HG03565 (cell line): ENCODE measurements around the gene C18orf32.
"Not testable (repeated sequence)": the region's sequence is repeated elsewhere in the genome, so short reads cannot be mapped to it uniquely, and the experiment has no call there.

Experiments
- ATAC-seq: cut with Tn5 transposase; IDR thresholded peaks from one replicate; pipeline ENCODE4 v1.9.1; 2021; ENCODE audit warnings: mild to moderate bottlenecking, moderate library complexity; ENCODE audit not compliant: unreplicated experiment

Gene C18orf32

GRCh38 chr18:49472459-49472858 lies 14.6 kb downstream of the C18orf32 start:
- ATAC-seq = no peak

- ATAC-seq = no peak
Measured at GRCh38 chr18:49471532-49471931, 15.5 kb downstream of the C18orf32 start.

- no peak for ATAC-seq
Measured at GRCh38 chr18:49467599-49467998, 19.4 kb downstream of the C18orf32 start.

DNA sequence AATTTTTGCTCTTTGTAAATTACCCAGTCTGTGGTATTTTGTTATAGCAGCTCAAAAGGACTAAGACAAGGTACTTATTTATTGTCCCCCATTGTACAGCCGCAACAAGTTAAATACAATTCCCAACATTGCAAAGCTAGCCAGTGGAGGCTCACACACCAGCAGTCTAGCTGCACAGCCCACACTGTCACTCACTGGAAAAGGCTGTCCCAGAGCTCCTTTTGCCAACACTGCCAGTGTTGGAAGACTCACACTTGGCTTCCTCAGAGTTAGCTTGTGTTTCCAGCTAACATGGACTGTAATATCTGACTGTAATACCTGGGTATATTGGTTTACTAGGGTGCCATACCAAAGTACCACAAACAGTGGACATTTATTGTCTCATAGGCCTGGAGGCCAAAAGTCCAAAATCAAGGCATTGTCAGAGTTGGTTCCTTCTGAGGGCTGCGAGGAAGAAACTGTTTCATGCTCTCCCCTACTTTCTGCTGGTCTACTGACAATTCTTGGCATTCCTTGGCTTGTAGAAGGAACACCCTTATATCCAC lies 19.9 kb downstream of the C18orf32 start:
- ATAC-seq = no peak

DNA sequence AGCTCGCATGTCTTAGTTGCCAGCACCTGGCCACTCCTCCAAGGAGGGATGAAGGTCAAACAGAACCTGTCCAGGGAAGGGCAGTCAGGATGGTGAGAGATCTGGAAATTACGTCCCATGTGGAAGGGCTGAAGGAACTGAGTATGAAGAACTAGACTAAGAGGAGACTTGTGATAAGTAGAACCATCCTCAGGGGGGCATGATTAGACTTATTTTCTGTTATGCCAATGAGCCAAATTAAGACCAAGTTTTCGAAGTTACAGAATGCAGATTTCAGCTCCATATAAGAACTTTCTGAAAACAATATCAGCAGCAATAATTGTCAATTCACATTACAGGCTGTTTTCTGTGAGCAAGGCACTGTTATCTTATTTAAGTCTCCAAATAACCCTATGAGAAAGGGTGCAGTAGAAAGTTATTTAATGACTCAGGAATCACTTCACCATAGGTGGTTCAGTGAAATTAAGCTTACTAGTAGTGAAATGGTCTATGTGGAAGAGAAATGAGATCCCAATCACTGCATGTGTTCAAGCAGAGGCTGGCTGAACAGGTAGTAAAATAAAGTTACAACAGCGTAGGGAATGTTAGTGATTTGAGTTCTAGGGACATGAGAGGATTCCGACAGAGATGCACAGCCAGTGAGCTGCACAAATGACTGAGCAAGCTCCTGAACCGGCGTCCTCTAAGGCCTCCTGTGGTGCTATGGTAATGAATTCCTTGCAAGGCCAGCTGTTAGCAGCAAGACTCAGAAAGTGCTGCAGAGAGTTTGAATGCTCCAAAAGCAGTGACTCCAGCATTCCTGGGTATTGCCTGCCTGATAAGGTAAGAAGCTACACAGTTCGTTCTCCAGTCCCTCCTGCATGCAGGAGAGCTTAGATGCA lies 22.1 kb downstream of the C18orf32 start:
- no peak for ATAC-seq

DNA sequence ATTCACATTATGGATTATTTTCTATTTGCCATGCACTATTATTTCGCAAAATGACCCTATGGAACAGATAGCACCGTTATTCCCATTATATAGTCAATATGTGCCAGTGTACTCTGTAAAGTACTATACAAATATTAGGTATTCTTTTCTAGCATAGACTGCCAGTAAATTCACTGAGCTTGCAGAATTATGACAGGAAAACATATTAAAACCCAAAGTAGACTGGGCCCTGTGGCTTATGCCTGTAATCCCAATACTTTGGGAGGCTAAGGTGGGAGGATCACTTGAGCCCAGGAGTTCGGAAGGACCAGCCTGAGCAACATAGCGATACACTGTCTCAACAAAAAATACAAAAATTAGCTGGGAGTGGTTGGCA lies 25.4 kb downstream of the C18orf32 start:
- no peak for ATAC-seq

- no peak for ATAC-seq
Measured at GRCh38 chr18:49460976-49461601, 25.9 kb downstream of the C18orf32 start.

DNA sequence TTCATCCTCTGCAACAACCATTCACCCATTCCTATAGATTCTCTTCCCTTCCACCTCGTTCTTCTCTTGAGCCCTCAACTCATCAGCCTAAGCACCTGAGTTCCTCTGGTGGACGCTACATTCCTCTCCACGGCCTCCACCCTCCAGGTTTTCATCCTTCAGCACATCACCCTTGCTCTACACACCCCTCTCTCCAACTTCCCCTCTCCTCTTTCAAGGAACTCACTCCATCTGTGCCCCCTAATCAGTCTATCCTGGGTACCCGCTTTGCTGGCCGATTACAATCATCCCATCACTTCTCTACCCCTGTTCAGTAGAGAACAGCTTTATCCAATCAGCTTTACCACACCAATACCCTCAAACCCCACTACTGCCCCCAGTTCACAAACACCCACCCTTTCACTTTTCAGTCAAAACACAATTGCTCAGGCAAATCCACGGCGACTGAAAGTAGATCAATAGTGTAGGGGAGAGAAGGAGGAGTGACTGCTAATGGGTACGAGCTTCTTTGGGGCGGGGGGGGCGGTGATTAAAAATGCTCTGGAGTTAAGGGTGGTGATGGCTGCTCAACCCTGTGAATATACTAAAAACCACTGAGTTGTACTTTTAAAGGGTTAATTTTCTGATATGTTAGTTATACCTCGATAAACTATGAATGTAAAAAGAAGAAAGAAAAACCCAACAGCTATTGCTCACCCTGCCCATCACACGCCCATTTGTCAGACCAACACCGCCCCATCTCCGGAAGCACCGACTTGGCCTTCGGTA lies 27.4 kb downstream of the C18orf32 start:
- no peak for ATAC-seq

DNA sequence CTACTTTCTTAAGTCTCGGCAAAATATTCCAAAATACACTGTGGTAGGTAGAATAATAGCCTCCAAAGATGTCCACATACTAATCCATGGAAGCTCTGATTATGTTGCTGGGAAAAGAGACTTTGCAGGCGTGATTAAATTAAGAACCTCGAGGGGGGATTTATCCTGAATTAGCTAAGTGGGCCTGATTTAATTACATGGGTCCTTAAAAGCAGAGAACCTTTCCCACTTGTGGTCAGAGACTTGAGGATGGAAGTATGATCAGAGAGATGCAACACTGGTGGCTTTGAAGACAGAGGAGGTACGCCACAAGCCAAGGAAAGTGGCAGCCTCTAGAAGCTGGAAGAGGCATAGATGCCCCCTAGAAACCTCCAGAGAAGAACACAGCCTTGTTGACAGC lies 29.4 kb downstream of the C18orf32 start:
- no peak for ATAC-seq

DNA sequence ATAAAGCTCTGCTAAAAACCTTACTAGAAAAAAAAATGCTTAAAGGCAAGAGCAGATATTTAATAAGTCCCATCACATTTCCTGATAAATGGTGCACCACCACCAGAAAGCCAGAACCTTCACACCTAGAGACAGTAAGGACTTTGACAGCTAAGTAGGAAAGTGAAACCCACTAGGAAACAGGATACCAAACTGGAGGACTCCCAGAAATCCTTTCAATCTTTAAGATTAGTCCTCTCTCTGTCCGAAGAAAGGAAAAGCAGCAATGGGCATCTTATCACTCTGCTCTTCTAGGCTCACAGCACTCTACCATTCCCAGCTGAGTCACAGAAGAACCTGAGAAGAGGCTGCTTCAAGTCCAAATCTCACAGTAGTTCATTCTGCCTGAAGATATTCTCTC lies 30.2 kb downstream of the C18orf32 start:
- ATAC-seq = no peak

DNA sequence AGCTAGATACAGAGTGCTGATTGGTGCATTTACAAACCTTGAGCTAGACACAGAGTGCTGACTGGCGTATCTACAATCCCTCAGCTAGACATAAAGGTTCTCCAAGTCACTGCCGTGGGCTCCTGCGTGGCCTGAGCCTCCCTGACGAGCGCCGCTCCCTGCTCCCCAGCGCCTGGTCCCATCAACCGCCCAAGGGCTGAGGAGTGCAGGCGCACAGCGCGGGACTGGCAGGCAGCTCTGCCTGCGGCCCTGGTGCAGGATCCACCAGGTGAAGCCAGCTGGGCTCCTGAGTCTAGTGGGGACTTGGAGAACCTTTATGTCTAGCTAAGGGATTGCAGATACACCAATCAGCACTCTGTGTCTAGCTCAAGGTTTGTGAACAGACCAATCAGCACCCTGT lies 34.5 kb downstream of the C18orf32 start:
- not testable (repeated sequence) for ATAC-seq

DNA sequence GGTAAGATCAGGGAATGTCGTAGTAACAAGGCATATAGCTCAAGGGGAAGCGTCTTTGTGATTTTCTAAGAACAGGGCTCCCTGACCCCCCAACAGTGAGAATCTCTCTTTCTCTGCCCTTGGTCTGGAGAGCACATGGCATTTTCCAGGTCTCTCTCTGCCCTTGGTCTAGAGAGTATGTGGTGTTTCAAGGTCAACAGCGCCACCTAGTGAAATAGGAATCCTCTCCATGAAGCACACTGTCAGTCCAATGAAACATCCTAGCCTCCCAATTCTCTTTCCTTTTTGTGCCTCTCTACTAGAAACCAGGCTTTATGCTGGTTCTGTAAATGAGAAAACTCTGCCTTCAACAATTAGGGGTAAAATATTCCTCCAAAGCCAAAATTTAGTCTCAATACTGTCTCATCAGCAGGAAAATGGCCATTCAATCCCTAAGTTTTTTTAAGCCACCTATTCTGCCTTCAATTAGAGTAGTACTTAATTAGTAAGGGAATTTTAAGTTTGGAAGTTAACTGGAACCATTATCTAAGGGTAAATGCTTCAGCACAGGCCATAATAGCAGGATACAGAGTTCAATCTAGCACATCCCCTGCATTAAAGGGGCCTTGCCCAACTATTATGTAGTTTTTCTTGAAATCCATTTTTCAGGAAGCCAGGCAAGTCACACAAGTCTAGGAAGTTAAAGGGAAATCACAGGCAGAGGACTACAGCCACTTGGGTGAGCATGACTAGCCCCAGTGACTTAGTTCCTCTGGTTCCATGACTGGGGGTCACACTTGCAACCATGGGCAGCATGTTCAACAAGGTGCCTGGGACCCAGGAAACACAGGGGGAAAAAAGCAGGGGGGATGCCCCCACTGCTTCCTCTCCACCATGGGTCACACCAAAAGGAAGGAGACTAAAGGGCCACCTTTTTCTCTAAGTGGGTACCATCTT lies 39.0 kb downstream of the C18orf32 start:
- ATAC-seq = no peak

GRCh38 chr18:49446481-49446880 lies 40.6 kb downstream of the C18orf32 start:
- ATAC-seq = no peak

DNA sequence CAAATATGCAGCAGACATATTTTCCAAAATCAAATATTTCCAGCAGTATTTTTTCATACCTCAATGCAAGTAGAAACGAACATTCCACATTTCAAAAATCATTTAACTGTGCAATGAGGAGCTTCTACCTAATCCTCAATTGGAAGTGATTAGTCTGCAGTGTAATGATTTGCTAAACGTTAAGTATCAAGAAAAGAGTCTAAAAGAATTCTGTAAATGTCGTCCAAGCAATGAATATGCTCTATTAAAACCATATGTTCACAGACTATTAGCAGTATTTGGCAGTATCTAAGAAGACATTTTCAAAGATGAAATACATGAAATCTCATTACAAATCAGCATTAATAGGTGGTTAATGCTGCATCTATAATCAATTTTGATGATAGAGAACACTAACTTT lies 42.5 kb downstream of the C18orf32 start:
- no peak for ATAC-seq

GRCh38 chr18:49443837-49444236 lies 43.2 kb downstream of the C18orf32 start:
- ATAC-seq = no peak

DNA sequence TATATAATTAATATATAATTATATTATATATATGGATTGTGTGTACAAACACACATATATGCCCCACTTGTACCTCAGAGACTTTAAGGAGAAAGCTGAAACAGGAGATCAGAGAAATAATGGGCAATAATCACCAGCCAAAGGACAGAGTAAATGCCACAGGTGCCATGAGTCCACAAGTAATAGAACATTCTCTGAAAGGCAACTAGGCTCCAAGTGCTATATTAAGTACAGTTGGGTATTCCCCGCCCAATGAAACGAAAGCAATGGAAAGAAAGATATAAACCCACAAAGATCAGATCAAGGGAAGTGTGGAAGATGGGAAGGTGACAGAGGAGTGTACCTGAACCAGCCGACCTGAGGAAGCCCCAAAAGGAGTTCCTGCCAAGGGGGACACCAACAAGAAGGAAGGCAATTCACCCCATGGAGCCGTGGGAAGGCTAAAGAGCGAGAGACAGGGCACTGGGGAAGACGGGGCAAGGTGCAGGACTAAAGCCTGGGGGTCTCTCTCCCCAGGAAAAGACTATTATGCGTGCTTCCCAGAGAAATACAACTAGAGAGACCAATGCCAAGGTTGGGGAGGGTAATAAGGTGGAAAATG lies 45.6 kb downstream of the C18orf32 start:
- ATAC-seq = no peak

DNA sequence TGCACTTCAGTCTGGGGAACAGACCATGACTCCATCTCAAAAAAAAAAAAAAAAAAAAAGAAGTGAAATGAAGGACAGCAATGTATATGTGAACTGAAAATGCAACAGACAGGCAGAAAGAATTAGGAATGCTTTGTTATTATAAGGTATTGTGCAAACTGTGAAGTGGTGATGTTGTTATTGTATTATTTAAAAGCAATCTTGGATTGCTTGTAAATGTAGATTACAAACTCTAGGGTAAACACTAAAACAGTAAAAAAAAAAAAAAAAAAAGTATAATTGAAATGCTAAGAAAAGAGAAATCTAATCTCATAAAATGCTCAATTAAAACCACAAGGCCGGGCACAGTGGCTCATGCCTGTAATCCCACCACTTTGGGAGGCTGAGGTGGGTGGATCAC lies 51.9 kb downstream of the C18orf32 start:
- ATAC-seq = no peak

GRCh38 chr18:49432602-49433001 lies 54.4 kb downstream of the C18orf32 start:
- ATAC-seq = no peak

- no peak for ATAC-seq
Measured at GRCh38 chr18:49431165-49431962, 55.7 kb downstream of the C18orf32 start.
